ENCODE results near the gene JAK1. TPM values are rescaled to one million over a fixed set of nuclear protein-coding genes. Genes with fewer than 3 reads are reported as not detected.

Gene JAK1
- total RNA-seq, 2 donors from 2014 or later: 90.3 to 122 TPM

DNA sequence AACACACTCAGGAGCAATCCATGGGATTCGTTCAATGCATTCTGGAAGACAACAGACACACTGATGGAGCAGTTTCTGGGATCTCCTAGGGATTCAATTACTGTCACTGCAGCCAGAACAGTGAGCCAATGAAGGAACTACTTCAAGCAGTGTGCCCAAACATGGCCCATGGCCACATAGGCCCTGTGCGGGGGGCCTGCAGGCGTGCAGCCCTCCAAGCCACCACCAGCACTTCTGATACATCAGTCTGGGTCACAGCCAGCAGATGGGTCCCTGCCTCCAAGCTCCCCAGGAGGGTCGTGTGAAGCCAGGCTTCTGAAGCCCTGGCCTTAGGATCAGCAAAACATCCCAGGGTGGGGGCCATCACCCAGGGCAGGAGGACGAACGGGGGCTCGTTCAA is 122.2 kb downstream of the JAK1 start:
- H3K4me3 ChIP-seq: no peak overlapping the region
- H3K27ac ChIP-seq: no peak overlapping the region
- no peaks in the 10 kb centered on the region for H3K27me3 ChIP-seq
- no peak for DNase-seq (ENCODE audit: low spot score)
- no peaks in the 10 kb centered on the region for H3K9me3 ChIP-seq
- H3K36me3 ChIP-seq: peaks cover 82% of the 10 kb centered on the region
- H3K4me1 ChIP-seq: peaks cover 0 to 9% of the 10 kb centered on the region in 2 donors
- TF ChIP-seq, protein P1, sequence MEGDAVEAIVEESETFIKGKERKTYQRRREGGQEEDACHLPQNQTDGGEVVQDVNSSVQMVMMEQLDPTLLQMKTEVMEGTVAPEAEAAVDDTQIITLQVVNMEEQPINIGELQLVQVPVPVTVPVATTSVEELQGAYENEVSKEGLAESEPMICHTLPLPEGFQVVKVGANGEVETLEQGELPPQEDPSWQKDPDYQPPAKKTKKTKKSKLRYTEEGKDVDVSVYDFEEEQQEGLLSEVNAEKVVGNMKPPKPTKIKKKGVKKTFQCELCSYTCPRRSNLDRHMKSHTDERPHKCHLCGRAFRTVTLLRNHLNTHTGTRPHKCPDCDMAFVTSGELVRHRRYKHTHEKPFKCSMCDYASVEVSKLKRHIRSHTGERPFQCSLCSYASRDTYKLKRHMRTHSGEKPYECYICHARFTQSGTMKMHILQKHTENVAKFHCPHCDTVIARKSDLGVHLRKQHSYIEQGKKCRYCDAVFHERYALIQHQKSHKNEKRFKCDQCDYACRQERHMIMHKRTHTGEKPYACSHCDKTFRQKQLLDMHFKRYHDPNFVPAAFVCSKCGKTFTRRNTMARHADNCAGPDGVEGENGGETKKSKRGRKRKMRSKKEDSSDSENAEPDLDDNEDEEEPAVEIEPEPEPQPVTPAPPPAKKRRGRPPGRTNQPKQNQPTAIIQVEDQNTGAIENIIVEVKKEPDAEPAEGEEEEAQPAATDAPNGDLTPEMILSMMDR (IDR thresholded peaks at IDR 0.05): no peak

DNA sequence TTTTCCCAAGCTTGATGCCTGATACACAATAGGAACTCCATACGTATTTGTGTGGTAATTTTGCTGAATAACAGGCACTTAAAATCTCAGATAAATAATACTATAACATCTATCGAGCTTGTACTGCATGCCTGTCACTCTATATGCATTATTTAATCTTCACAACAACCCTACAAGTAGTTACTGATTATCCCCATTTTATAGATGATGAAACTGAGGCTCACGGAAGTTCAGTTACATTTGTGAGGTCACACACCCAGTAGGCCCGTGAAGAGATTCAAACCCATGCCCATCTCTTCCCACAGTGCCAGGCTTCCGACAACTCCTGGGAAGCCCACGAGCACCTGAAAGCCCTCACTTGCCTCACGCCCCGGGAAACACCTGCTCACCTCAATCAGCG is 122.7 kb downstream of the JAK1 start:
- no peaks in the 10 kb centered on the region for H3K9me3 ChIP-seq
- no peaks in the 10 kb centered on the region for H3K27me3 ChIP-seq
- H3K4me1 ChIP-seq: peaks cover 0 to 9% of the 10 kb centered on the region in 2 donors
- H3K4me3 ChIP-seq: no peak overlapping the region
- H3K36me3 ChIP-seq: peaks cover 79% of the 10 kb centered on the region
- H3K27ac ChIP-seq: no peak overlapping the region
- TF ChIP-seq, protein P1 (IDR thresholded peaks at IDR 0.05): no peak
- no peak for DNase-seq (ENCODE audit: low spot score)

DNA sequence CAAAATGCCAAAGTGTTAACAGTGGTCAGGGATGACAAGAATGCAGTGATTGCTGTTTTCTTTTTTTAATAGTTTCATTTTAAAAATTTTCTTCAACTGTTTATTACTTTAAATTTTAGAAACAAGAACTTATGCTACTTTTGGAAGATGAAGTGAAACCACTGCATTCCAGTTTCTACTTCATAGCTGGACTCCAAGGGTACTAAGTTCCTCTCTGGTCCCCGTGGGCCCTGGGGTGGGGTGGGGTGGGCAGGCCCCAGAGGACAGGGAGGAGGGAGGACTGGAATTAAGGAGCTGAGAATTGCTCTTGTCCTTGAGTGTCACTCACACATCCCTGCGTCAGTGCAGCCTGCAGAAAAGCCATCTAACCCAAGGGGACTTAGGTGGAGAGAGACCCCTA is 124.1 kb downstream of the JAK1 start:
- Histone ChIP-seq H3K9me3 (no peaks in the 10 kb centered on the region), H3K4me1 (peaks cover 0 to 9% of the 10 kb centered on the region in 2 donors), H3K4me3 (no peak overlapping the region), H3K27me3 (no peaks in the 10 kb centered on the region), H3K27ac (no peak overlapping the region), H3K36me3 (peaks cover 85% of the 10 kb centered on the region)
- TF ChIP-seq, protein P1 (IDR thresholded peaks at IDR 0.05): no peak
- no peak for DNase-seq (ENCODE audit: low spot score)

DNA sequence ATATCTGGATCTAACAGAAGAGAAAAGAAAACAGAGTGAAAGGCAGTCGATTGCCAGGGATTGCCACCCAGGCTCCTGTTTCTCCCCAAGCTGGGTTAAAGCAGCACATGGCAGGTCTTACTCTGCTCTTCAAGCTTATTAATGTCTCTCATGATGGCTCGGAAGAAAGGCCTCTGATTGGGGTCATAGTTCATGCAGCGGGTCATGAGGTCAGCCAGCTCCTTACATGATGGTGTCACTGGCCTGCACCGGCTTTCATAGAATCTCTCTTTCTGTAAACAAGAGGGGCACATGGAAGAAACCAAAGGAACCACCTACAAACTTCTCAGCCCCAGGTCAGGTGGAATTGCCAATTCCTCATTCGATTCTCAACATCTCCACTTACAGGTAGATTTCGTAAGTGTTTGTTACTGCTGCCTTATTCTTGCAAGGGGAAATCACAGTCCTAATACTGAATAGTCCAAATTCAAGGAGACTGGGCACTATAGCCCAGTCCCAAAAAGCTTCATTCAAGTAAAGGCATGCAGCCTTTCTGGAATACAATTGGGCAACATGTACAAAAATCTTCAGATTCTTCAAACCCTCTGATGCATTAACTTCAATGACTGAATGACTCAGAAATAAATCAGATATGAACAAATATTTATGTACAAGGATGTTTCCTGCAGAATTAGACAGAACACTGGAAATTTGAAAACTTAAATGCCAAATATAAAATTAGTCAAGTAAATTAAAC is 124.9 kb downstream of the JAK1 start:
- Histone ChIP-seq H3K9me3 (no peaks in the 10 kb centered on the region), H3K4me3 (no peak overlapping the region), H3K4me1 (peaks cover 0 to 9% of the 10 kb centered on the region in 2 donors), H3K36me3 (peaks cover 85% of the 10 kb centered on the region), H3K27ac (no peak overlapping the region), H3K27me3 (no peaks in the 10 kb centered on the region)
- TF ChIP-seq, protein P1 (IDR thresholded peaks at IDR 0.05): no peak
- DNase-seq (ENCODE audit: low spot score): no peak

DNA sequence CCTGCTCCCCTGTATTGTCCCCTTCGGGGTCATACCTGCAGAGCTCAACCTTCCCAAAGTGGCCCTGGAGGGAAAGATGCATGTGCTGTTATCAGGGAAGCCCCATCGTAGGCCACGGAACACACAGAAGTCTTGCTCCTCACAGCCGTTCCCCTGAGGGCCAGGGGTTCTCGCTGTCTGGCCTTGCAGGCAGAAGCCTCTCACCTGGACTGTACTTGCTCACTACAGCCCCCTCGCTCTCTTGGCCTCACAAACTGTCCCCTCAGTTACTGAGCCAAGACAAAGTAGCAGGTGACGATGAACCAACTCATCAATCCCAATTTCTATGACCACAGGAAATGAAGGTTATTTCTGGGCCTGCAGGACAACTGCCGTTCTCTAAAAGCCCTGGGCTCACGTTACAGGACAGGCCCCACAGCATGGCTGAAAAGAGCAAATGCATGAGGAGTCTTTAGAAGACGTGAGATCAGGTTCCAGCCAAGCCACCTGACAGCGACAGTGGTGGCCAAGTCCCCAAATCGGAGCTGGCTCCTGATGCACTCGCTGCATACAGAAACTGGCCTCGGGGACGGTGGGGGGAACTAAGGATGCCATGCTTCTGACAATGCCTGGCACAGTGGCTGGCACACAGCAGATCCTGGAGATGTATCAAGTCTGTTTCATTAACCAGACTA is 126.5 kb downstream of the JAK1 start:
- no peak overlapping the region for H3K27ac ChIP-seq

More for the DNA sequence above, 126.5 kb downstream of the JAK1 start:
- Histone ChIP-seq H3K9me3 (no peaks in the 10 kb centered on the region), H3K27me3 (no peaks in the 10 kb centered on the region), H3K4me3 (no peak overlapping the region), H3K4me1 (peaks cover 0 to 9% of the 10 kb centered on the region in 2 donors), H3K36me3 (peaks cover 85% of the 10 kb centered on the region)
- no peak for DNase-seq (ENCODE audit: low spot score)
- TF ChIP-seq, protein P1 (IDR thresholded peaks at IDR 0.05): no peak

Data from right atrium auricular region (tissue), 2 donors.